ENCODE data around the gene NEK4.
A peak's percentile ranks its signal among the peaks of the same experiment; 100 is the strongest.

The NEK4 gene

DNA sequence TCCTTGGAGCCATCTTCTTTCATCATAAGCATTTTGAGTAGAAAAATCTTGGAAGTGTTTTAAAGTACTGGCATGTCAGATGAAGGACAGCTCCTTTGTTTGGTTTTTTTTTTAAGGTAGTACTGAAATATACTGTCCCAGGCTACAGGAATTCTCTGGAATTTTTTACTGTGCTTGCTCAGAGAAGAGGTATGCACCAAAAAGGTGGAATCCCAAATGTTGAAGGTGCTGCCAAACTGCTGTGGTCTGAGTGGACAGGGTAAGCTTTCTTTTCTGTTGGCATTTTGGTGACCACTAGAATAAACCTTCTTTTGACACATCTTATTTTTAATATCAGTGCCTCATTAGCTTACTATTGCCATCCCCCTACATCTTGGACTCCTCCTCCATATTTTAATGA, 77.7 kb downstream of the NEK4 start:
- Histone ChIP-seq H3K9me3 (ENCODE audit: insufficient read depth, low read length) (no peaks in the 10 kb centered on the region), H3K9ac (ENCODE audit: insufficient read length, low read depth) (no peak overlapping the region), H3K4me1 (ENCODE audit: insufficient read depth, insufficient read length) (no peaks in the 10 kb centered on the region), H3K27me3 (ENCODE audit: insufficient read depth, insufficient read length) (no peaks in the 10 kb centered on the region), H3K4me3 (ENCODE audit: insufficient read length, low read depth) (no peak overlapping the region), H3K36me3 (ENCODE audit: insufficient read depth, insufficient read length, low read length) (peaks cover 95% of the 10 kb centered on the region)
- no peak for DNase-seq (ENCODE audit: low read depth, low spot score)
- TF ChIP-seq SUZ12 (IDR thresholded peaks at IDR 0.05; ENCODE audit: extremely low read depth, insufficient read depth, insufficient read length): no peak
- no peak for TF ChIP-seq YY1 (IDR thresholded peaks at IDR 0.05; ENCODE audit: insufficient read depth, insufficient read length)
- TF ChIP-seq ZNF274 (IDR thresholded peaks at IDR 0.05; ENCODE audit: low read depth, low read length): no peak

DNA sequence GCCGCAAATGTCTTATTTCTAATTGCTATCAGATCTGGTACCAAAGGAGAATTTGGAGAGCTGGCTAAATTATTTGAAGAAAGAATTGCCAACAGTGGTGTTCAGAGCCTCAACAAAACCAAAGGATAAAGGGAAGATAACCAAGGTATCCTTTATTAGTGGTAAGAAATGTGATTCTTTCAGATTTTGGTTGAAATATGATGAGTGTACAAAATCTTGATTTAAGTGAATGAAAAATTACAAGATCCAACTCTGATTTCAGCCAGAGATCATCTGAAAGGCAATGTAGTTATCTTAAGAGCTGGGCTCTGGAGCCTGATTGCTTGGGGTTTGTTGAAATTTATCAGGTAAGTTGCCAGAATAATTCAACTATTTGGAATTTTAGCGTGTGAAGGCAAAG, 80.2 kb downstream of the NEK4 start:
- peaks cover 89% of the 10 kb centered on the region for H3K36me3 ChIP-seq (ENCODE audit: insufficient read depth, insufficient read length, low read length)
- DNase-seq (ENCODE audit: low read depth, low spot score): no peak
- H3K4me1 ChIP-seq (ENCODE audit: insufficient read depth, insufficient read length): peaks cover 2% of the 10 kb centered on the region

DNA sequence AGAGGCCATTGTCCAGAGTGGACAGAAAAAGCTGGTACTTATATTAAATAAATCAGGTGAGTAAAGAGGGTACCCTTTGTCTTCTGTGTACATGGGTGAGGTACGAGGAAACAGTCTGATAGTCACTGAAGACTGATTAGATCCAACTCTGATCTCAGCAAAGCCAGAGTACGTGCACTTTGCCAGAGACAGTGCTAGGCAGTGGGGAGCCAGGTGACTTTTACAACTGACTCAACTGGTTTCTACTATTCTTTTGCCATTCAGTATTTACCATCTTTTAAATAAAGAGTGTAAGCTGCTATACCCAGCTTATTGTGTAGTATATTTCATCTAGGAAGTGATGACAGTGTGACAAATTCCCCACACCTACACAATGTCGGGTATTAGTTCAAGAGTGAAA, 81.6 kb downstream of the NEK4 start:
- H3K36me3 ChIP-seq (ENCODE audit: insufficient read depth, insufficient read length, low read length): peaks cover 76% of the 10 kb centered on the region

More for the DNA sequence above, 80.2 kb downstream of the NEK4 start:
- Histone ChIP-seq H3K4me3 (ENCODE audit: insufficient read length, low read depth) (no peak overlapping the region), H3K9ac (ENCODE audit: insufficient read length, low read depth) (no peak overlapping the region), H3K27me3 (ENCODE audit: insufficient read depth, insufficient read length) (no peaks in the 10 kb centered on the region), H3K9me3 (ENCODE audit: insufficient read depth, low read length) (no peaks in the 10 kb centered on the region)
- TF ChIP-seq SUZ12 (IDR thresholded peaks at IDR 0.05; ENCODE audit: extremely low read depth, insufficient read depth, insufficient read length): no peak
- no peak for TF ChIP-seq ZNF274 (IDR thresholded peaks at IDR 0.05; ENCODE audit: low read depth, low read length)
- TF ChIP-seq YY1 (IDR thresholded peaks at IDR 0.05; ENCODE audit: insufficient read depth, insufficient read length): no peak

DNA sequence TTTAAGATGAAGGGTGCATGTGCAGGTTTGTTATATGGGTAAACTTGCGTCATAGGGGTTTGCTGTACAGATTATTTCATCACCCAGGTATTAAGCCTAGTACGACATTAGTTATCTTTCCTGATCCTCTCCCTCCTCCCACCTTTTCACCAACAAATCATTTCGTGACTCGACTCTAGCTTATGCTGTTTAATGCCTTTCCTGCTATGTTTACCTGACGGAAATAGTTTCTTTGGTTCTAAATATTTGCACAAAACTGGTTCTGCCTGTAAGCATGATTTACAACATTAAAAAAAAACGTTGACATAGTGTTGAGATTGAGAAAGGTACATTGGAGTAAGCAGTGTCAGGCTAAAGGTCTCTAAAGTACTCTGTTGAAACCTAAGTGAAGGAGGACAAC, 82.5 kb downstream of the NEK4 start:
- no peak for DNase-seq (ENCODE audit: low read depth, low spot score)
- Histone ChIP-seq H3K4me1 (ENCODE audit: insufficient read depth, insufficient read length) (peaks cover 2% of the 10 kb centered on the region), H3K4me3 (ENCODE audit: insufficient read length, low read depth) (no peak overlapping the region), H3K9me3 (ENCODE audit: insufficient read depth, low read length) (no peaks in the 10 kb centered on the region), H3K27me3 (ENCODE audit: insufficient read depth, insufficient read length) (no peaks in the 10 kb centered on the region), H3K36me3 (ENCODE audit: insufficient read depth, insufficient read length, low read length) (peaks cover 72% of the 10 kb centered on the region), H3K9ac (ENCODE audit: insufficient read length, low read depth) (no peak overlapping the region)
- TF ChIP-seq ZNF274 (IDR thresholded peaks at IDR 0.05; ENCODE audit: low read depth, low read length): no peak
- TF ChIP-seq YY1 (IDR thresholded peaks at IDR 0.05; ENCODE audit: insufficient read depth, insufficient read length): no peak
- TF ChIP-seq SUZ12 (IDR thresholded peaks at IDR 0.05; ENCODE audit: extremely low read depth, insufficient read depth, insufficient read length): no peak

More for the DNA sequence above, 81.6 kb downstream of the NEK4 start:
- Histone ChIP-seq H3K4me3 (ENCODE audit: insufficient read length, low read depth) (no peak overlapping the region), H3K9ac (ENCODE audit: insufficient read length, low read depth) (no peak overlapping the region), H3K4me1 (ENCODE audit: insufficient read depth, insufficient read length) (peaks cover 2% of the 10 kb centered on the region), H3K9me3 (ENCODE audit: insufficient read depth, low read length) (no peaks in the 10 kb centered on the region), H3K27me3 (ENCODE audit: insufficient read depth, insufficient read length) (no peaks in the 10 kb centered on the region)
- no peak for DNase-seq (ENCODE audit: low read depth, low spot score)
- TF ChIP-seq SUZ12 (IDR thresholded peaks at IDR 0.05; ENCODE audit: extremely low read depth, insufficient read depth, insufficient read length) (no peak), ZNF274 (IDR thresholded peaks at IDR 0.05; ENCODE audit: low read depth, low read length) (no peak), YY1 (IDR thresholded peaks at IDR 0.05; ENCODE audit: insufficient read depth, insufficient read length) (no peak)

DNA sequence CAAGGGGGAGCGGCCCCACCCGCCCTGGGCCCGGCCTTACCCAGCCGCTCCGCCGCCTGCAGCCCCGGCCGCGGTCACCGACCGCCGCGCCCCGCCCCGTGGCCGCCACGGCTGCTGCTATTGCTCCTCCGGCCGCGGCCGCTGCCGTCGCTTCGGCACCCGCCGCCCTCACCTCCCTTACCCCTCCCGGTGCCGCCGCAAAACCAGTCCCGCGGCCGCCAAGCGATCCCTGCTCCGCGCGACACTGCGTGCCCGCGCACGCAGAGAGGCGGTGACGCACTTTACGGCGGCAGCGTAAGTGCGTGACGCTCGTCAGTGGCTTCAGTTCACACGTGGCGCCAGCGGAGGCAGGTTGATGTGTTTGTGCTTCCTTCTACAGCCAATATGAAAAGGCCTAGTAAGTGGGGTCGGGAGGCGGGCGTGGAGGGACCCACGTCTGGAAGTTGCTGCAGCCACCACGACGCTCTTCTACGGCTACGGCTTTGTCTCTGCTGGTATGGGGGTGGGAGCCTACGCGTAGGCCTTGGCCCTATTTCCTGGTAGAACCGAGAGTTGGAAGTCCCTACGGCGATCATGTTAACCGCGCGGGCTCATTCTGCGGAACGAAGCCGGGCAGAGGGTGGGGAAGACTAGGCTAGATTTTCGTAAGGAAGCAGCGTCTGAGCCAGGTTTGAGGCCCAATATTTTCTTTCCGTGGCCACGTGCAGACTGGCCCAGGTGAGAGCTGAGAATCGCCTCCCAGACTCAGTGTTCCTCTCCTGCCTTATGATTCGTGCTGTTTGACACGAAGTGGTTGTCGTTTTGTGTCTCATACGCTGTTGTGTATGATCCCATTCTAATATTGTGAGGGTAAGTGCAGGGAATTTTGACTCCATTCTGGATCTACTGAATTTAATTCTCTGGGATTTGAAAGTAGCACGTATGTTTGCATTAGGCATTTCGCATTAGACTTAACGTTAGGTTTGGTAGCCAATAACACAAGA, 84.7 kb downstream of the NEK4 start, which contains the start of the genes GNL3 and PBRM1:
TSS of gene GNL3 (plus strand) at position 324 of the 983 bp plus-strand sequence. CDS start at position 385, 61 bp downstream.
TSS of gene PBRM1 (minus strand) at position 205 of the 983 bp plus-strand sequence.
- peak within 1 kb of the TSS; percentile 96 for H3K4me3 ChIP-seq (ENCODE audit: insufficient read length, low read depth)
- DNase-seq (ENCODE audit: low read depth, low spot score): peak; percentile 95
- no peaks in the 10 kb centered on the region for H3K9me3 ChIP-seq (ENCODE audit: insufficient read depth, low read length)
- peak within 1 kb of the TSS; percentile 94 for H3K9ac ChIP-seq (ENCODE audit: insufficient read length, low read depth)
- peaks cover 56% of the 10 kb centered on the region for H3K36me3 ChIP-seq (ENCODE audit: insufficient read depth, insufficient read length, low read length)
- no peaks in the 10 kb centered on the region for H3K27me3 ChIP-seq (ENCODE audit: insufficient read depth, insufficient read length)
- H3K4me1 ChIP-seq (ENCODE audit: insufficient read depth, insufficient read length): peaks cover 2% of the 10 kb centered on the region
- TF ChIP-seq SUZ12 (IDR thresholded peaks at IDR 0.05; ENCODE audit: extremely low read depth, insufficient read depth, insufficient read length) (no peak), YY1 (IDR thresholded peaks at IDR 0.05; ENCODE audit: insufficient read depth, insufficient read length) (no peak), ZNF274 (IDR thresholded peaks at IDR 0.05; ENCODE audit: low read depth, low read length) (no peak)

DNA sequence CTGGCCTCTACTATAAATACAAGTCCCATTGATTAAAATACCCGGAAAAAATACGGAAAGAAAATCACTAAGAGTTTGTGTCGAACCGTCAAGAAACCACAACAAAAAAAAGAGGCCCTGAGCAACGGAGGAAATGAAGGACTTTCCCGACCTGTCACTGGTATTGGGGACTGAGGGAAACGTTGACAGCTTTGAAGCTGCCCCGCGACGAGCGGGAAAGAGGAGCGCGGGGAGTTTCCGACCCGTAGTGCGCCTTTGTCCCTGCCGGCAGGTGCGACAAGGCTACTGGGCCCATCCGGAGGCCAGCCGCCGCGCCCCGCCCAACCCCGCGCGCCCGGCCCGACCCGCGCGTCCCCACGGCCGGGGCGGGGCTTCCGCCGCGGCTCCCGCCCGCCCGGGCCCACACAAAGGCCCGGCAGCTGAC, 85.4 kb downstream of the NEK4 start:
- H3K36me3 ChIP-seq (ENCODE audit: insufficient read depth, insufficient read length, low read length): peaks cover 56% of the 10 kb centered on the region
- peak overlapping the region; percentile 94 for H3K9ac ChIP-seq (ENCODE audit: insufficient read length, low read depth)
- no peaks in the 10 kb centered on the region for H3K27me3 ChIP-seq (ENCODE audit: insufficient read depth, insufficient read length)
- peak overlapping the region; percentile 96 for H3K4me3 ChIP-seq (ENCODE audit: insufficient read length, low read depth)
- peaks cover 2% of the 10 kb centered on the region for H3K4me1 ChIP-seq (ENCODE audit: insufficient read depth, insufficient read length)
- no peaks in the 10 kb centered on the region for H3K9me3 ChIP-seq (ENCODE audit: insufficient read depth, low read length)
- no peak for TF ChIP-seq SUZ12 (IDR thresholded peaks at IDR 0.05; ENCODE audit: extremely low read depth, insufficient read depth, insufficient read length)
- no peak for TF ChIP-seq YY1 (IDR thresholded peaks at IDR 0.05; ENCODE audit: insufficient read depth, insufficient read length)
- TF ChIP-seq ZNF274 (IDR thresholded peaks at IDR 0.05; ENCODE audit: low read depth, low read length): no peak
- no peak for DNase-seq (ENCODE audit: low read depth, low spot score)

DNA sequence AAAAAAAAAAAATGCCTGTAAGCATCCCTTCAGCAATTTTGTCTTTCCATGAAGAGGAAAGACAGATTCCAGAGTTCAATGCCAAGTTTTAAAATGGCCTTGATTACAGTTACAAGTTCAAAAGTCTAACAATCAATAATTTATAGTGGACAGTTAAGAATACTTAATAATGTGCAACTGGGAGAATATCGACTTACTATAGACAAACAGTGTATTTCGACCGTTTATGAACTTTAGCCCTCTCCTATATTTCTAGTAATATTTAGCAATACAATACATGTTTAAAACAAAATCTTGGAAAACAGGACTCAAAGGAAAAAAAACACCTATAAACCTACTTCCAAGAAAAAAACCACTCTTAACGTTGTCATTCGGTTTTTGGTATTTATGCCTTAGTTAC, 86.6 kb downstream of the NEK4 start:
- Histone ChIP-seq H3K9ac (ENCODE audit: insufficient read length, low read depth) (peak overlapping the region; percentile 66), H3K9me3 (ENCODE audit: insufficient read depth, low read length) (no peaks in the 10 kb centered on the region), H3K4me1 (ENCODE audit: insufficient read depth, insufficient read length) (peaks cover 2% of the 10 kb centered on the region), H3K4me3 (ENCODE audit: insufficient read length, low read depth) (no peak overlapping the region), H3K27me3 (ENCODE audit: insufficient read depth, insufficient read length) (no peaks in the 10 kb centered on the region), H3K36me3 (ENCODE audit: insufficient read depth, insufficient read length, low read length) (peaks cover 58% of the 10 kb centered on the region)
- no peak for TF ChIP-seq YY1 (IDR thresholded peaks at IDR 0.05; ENCODE audit: insufficient read depth, insufficient read length)
- TF ChIP-seq SUZ12 (IDR thresholded peaks at IDR 0.05; ENCODE audit: extremely low read depth, insufficient read depth, insufficient read length): no peak
- no peak for TF ChIP-seq ZNF274 (IDR thresholded peaks at IDR 0.05; ENCODE audit: low read depth, low read length)
- no peak for DNase-seq (ENCODE audit: low read depth, low spot score)
